Retinal pigment epithelial cell (primary cell): Measurements from ENCODE around the gene CACNA1G.

ENCODE experiments used
- DNase-seq: peaks from one replicate; pipeline ENCODE4 v3.0.0-alpha.2; 2010; ENCODE audit warnings: low read depth
- H3K4me3 ChIP-seq: 2 replicates; pipeline ENCODE4 v1.5.1; 2011; ENCODE audit warnings: mild to moderate bottlenecking, low read length, control low read depth, moderate library complexity
- CTCF ChIP-seq: conservative IDR thresholded peaks from 2 replicates; pipeline ENCODE4 v1.5.1; 2011; ENCODE audit warnings: low read depth, low read length, control low read depth, inconsistent platforms

CACNA1G gene

GRCh38 chr17:50657054-50657453, 96.5 kb downstream of the CACNA1G start:
- no peak for DNase-seq
- TF ChIP-seq CTCF: no peak
- H3K4me3 ChIP-seq: no peak overlapping the region

DNA sequence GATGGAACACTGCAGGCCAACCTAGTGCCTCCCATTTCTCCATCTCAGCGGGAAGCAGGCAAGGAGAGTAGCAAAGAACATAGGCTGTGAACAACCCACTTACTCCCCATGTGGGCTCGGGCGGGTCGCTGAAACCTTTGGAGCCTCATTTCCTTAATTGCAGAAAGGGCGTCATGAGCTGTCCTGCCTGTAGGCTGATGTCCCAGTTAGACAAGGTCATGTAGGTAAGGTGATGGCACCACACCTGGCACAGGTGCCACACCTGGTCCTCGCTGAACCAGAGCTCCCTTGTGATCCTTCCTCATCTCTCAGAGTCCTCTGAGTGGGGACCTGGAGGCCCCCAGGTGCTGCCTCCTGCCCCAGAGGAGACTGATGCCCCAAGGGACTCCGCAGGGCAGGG, 97.1 kb downstream of the CACNA1G start:
- TF ChIP-seq CTCF: no peak
- DNase-seq: no peak
- H3K4me3 ChIP-seq: no peak overlapping the region

GRCh38 chr17:50658616-50659015, 98.1 kb downstream of the CACNA1G start:
- H3K4me3 ChIP-seq: no peak overlapping the region
- no peak for TF ChIP-seq CTCF
- no peak for DNase-seq

- no peak for DNase-seq
- H3K4me3 ChIP-seq: no peak overlapping the region
Measured at GRCh38 chr17:50659179-50659578, 98.7 kb downstream of the CACNA1G start.

GRCh38 chr17:50660042-50660886, 99.7 kb downstream of the CACNA1G start:
- DNase-seq: no peak

More at GRCh38 chr17:50659179-50659578, 98.7 kb downstream of the CACNA1G start:
- no peak for TF ChIP-seq CTCF

GRCh38 chr17:50660887-50661345, 100.4 kb downstream of the CACNA1G start:
- no peak for DNase-seq
- H3K4me3 ChIP-seq: no peak overlapping the region
- no peak for TF ChIP-seq CTCF

More at GRCh38 chr17:50660042-50660886, 99.7 kb downstream of the CACNA1G start:
- no peak for TF ChIP-seq CTCF
- no peak overlapping the region for H3K4me3 ChIP-seq

DNA sequence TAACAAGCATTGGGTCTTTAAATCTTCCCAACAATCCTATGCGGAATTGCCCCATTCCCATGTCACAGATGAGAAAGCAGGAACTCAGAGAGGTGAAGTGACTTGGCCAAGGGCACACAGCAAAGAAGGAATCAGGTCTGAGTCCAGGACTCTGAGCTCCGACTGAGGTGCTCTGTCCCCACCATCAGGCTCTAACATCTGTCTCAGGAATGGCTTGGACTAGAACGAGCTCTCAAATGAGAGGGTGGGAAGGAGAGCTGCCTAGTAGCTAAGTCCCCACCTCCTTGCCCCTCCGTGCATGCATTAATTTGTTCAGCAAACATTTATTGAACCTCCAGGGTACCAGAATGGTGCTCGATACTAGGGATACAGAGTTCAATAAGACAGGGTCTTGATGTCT, 100.8 kb downstream of the CACNA1G start:
- H3K4me3 ChIP-seq: no peak overlapping the region
- no peak for TF ChIP-seq CTCF
- no peak for DNase-seq
